Neural crest cell (in vitro differentiated cells): ENCODE measurements around the gene SUFU. TPM values are rescaled to one million over a fixed set of nuclear protein-coding genes. Genes with fewer than 3 reads are reported as not detected.
A peak's percentile ranks its signal among the peaks of the same experiment; 100 is the strongest.

Experiments
- DNase-seq: peaks from one replicate; pipeline ENCODE4 v3.0.0; 2021; ENCODE audit warnings: low read depth, mixed read lengths, low spot score
- H3K27ac Mint-ChIP-seq: one replicate; pipeline ENCODE4 v1.8.0; 2021; ENCODE audit warnings: mild to moderate bottlenecking, mixed read lengths; ENCODE audit not compliant: unreplicated experiment
- H3K27me3 Mint-ChIP-seq: 2 replicates; pipeline ENCODE4 v1.8.0; 2021; ENCODE audit warnings: low read depth, mild to moderate bottlenecking, mixed read lengths
- H3K36me3 Mint-ChIP-seq: 2 replicates; pipeline ENCODE4 v1.8.0; 2021; ENCODE audit warnings: low read depth, mild to moderate bottlenecking, mixed read lengths
- H3K4me1 Mint-ChIP-seq: 2 replicates; pipeline ENCODE4 v1.8.0; 2021; ENCODE audit warnings: mixed read lengths
- H3K4me3 Mint-ChIP-seq: one replicate; pipeline ENCODE4 v1.8.0; 2021; ENCODE audit warnings: mild to moderate bottlenecking, mixed read lengths
- H3K9me3 Mint-ChIP-seq: 2 replicates; pipeline ENCODE4 v1.8.0; 2021; ENCODE audit warnings: mixed read lengths
- CTCF ChIP-seq: fragments of 200-600 bp; sonication (generic); conservative IDR thresholded peaks from 2 replicates; pipeline ENCODE4 v1.5.0; 2021; ENCODE audit warnings: antibody characterized with exemption, mild to moderate bottlenecking
- total RNA-seq: library from RNA; stranded (reverse); gene quantifications from 2 replicates; pipeline ENCODE4 v1.2.1, GENCODE V29; 2021

Gene SUFU
- total RNA-seq, 1 donor from 2014 or later = 27.1 TPM

GRCh38 chr10:102656791-102657371 lies 153.1 kb downstream of the SUFU start:
- TF ChIP-seq CTCF = no peak
- DNase-seq = no peak
- Mint-ChIP-seq H3K27me3 (no peaks in the 10 kb centered on the region), H3K9me3 (no peaks in the 10 kb centered on the region), H3K27ac (no peak overlapping the region), H3K36me3 (peaks cover 10% of the 10 kb centered on the region), H3K4me1 (peaks cover 36% of the 10 kb centered on the region), H3K4me3 (no peak overlapping the region)

GRCh38 chr10:102657451-102657850 lies 153.7 kb downstream of the SUFU start:
- no peak for TF ChIP-seq CTCF
- no peak for DNase-seq
- peaks cover 31% of the 10 kb centered on the region for H3K4me1 Mint-ChIP-seq
- H3K36me3 Mint-ChIP-seq = peaks cover 10% of the 10 kb centered on the region
- no peak overlapping the region for H3K4me3 Mint-ChIP-seq
- H3K27me3 Mint-ChIP-seq = no peaks in the 10 kb centered on the region
- no peaks in the 10 kb centered on the region for H3K9me3 Mint-ChIP-seq
- H3K27ac Mint-ChIP-seq = peak overlapping the region; percentile 43

GRCh38 chr10:102657984-102658724 lies 154.4 kb downstream of the SUFU start:
- Mint-ChIP-seq H3K4me3 (no peak overlapping the region), H3K4me1 (peaks cover 27% of the 10 kb centered on the region), H3K9me3 (no peaks in the 10 kb centered on the region), H3K27me3 (no peaks in the 10 kb centered on the region), H3K36me3 (peaks cover 8% of the 10 kb centered on the region), H3K27ac (no peak overlapping the region)
- no peak for DNase-seq
- no peak for TF ChIP-seq CTCF

- H3K27me3 Mint-ChIP-seq = no peaks in the 10 kb centered on the region
- TF ChIP-seq CTCF = no peak
- H3K4me1 Mint-ChIP-seq = peaks cover 20% of the 10 kb centered on the region
- H3K9me3 Mint-ChIP-seq = no peaks in the 10 kb centered on the region
- peaks cover 6% of the 10 kb centered on the region for H3K36me3 Mint-ChIP-seq
- no peak overlapping the region for H3K4me3 Mint-ChIP-seq
- no peak for DNase-seq
- peak overlapping the region; percentile 27 for H3K27ac Mint-ChIP-seq
Measured at GRCh38 chr10:102658802-102659201, 155.0 kb downstream of the SUFU start.

GRCh38 chr10:102660888-102661657 lies 157.3 kb downstream of the SUFU start:
- peaks cover 21% of the 10 kb centered on the region for H3K4me1 Mint-ChIP-seq
- DNase-seq = peak; percentile 48
- no peaks in the 10 kb centered on the region for H3K9me3 Mint-ChIP-seq
- peak overlapping the region; percentile 64 for H3K4me3 Mint-ChIP-seq
- peak overlapping the region; percentile 78 for H3K27ac Mint-ChIP-seq
- peaks cover 3% of the 10 kb centered on the region for H3K36me3 Mint-ChIP-seq
- no peaks in the 10 kb centered on the region for H3K27me3 Mint-ChIP-seq
- no peak for TF ChIP-seq CTCF
